Activated CD4-positive, alpha-beta T cell treated with anti-CD3 and anti-CD28 coated beads, Interleukin-2, Interleukin-4, amounts not matched to agents 100 ng/mL and 50 ng/mL, durations not matched to agents 16 hours and 8 hours (primary cell): ENCODE measurements around the gene FCMR.

ENCODE experiments used
- DNase-seq: peaks from one replicate; pipeline ENCODE4 v3.0.0-alpha.2; 2020; ENCODE audit warnings: low spot score

The FCMR gene

DNA sequence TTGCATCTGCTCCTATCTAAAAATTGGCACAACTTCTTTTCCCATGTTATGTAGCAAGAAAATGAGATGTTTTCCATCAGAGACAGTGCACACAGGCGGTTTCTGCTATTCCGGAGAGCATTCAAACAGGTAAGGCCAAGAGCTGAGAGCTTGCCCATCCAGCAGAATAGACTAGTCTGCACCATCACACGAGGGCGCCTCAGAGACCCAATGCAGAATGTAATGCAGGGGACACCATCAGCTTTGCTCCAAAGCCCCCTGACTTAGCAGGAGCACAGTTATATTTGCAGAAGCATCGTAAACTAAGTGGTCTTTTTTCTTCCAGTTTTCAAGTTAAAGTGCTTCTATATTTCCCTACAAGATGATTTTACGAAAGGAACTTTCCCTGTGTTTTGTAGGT lies 19.8 kb downstream of the FCMR start:
- no peak for DNase-seq

DNA sequence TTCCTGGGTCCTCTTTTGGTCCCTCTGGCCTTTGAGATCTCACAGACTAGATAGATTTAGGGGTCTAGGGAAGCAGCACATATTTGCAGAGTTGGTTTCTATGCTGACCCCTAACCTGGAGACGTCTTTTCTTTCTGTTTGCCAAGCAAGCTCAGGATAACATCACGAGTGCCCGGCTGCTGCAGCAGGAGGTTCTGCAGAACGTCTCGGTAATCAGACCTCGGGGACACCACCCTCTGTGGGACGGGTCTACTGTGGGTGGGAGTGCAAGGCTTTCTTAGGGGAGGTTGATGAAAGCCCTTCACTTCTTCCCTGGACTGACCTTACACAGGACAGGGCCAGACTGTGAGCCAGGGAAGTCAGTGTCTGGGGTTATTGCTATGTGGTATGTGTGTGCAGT lies 21.6 kb downstream of the FCMR start:
- DNase-seq: no peak

DNA sequence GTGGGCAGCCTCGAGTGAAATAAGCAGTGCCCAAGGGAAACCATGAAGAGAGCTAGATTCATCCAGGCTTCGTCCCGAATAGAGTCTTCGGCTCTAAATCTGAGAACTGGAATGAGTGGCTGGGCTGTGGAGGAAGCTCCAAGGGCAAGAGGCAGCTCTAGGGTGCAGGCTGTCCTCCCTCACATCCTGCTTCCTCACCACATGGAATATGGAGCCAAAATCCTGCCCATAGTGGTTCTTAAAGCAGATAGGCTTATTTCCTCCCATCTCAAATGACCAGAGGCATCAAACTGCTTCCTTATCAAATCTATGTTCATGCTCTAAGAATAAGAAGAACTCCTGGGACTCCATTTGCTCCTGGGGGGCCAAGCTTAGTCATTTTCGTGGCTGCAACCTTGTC lies 22.0 kb downstream of the FCMR start:
- no peak for DNase-seq

DNA sequence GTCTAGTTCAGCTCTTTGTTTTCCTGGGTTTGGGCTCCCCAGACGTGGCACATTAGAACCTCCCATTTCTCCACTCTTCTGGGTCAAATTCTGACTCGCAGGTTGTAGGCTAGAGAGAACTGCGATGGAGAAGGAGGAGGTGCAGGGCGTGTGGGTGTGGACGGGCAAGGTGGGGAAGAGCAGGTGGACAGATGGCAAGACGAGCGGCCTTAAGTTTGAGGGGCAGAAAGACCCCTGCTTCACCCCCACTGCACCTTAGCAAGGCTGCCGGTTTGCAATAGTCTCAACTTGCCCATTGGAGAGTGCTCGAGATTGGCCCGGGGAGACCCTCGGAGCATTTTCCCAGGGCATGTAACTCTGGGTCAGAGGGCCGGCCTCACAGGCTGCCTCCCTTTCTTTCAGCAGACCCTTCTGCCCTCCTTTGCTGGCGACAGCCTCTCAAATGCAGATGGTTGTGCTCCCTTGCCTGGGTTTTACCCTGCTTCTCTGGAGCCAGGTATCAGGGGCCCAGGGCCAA lies 22.8 kb downstream of the FCMR start:
- DNase-seq: no peak

DNA sequence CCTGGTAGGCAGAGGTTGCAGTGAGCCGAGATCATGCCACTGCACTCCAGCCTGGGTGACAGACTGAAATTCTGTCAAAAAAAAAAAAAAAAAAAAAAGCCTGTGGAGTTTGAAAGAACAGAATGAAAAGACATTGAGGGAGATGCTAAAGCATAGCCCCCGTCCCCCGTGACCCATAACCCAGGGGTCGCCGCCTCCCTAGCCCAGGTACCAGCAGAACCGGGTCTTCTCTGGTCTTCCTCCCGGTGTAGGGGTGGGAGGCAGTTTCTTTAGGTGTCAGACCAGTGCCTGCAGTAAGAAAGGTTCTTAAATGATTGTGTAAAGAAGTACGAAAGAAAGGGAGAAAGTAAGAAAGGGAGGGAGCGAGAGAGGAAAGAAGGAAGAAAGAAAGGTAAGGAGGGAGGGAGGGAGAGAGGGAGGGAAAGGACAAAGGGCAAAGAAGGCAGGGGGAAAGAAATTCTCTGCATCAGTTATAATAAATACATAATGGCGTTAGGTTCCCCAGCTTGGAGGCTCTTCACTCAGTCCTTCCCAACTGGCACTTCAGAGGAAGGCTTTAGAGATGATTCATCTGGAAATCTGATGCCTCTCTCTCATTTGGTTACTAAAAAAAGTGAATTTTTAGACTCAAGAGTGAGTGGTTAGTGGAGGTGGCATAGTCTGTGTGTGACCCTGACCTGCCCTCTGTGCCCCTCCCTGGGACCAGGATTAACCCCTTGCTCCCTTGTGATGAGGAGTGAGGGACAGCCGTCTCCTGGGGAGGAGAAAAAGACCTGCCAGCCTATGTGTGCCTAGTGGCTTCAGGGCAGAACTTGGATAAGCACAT lies 23.4 kb downstream of the FCMR start:
- DNase-seq: no peak

DNA sequence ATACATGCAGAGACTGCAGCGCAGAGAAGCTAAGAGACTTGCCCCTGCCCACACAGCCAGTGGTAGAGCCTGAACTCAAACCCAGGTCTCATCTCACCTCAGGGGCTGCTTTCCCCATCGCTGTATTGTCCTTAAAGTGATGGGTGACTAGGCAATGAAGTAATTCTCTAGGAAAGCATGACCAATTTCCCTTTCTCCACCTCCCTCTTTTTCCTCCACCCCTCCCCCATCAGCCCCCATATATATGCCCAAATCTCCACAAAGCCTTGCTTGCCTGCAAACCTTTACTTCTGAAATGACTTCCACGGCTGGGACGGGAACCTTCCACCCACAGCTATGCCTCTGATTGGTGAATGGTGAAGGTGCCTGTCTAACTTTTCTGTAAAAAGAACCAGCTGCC lies 24.6 kb downstream of the FCMR start, which contains the start of gene IL24:
Gene IL24, plus strand, starts transcription at position 269 of the 400 bp plus-strand sequence. CDS start 390 bp downstream, outside the sequence.
- DNase-seq: peak; percentile 30

DNA sequence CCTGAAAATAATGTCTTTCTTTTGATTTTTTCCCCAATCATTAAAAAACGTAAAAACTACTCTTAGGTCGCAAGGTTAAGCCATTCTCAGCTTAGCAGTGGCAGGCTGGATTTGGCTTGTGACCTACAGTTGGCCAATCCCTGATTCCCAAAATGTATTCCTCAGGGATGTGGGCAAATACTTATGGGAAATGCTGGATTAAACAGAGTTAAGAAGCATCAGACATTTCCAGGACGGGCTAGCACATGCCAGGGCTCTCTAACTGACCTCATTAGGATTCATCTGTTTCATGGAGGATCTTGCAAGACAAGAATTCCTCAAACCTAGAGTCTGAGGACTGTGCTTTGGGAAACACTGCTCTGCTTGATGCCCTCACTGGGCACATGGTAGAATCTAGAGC lies 25.5 kb downstream of the FCMR start:
- no peak for DNase-seq

DNA sequence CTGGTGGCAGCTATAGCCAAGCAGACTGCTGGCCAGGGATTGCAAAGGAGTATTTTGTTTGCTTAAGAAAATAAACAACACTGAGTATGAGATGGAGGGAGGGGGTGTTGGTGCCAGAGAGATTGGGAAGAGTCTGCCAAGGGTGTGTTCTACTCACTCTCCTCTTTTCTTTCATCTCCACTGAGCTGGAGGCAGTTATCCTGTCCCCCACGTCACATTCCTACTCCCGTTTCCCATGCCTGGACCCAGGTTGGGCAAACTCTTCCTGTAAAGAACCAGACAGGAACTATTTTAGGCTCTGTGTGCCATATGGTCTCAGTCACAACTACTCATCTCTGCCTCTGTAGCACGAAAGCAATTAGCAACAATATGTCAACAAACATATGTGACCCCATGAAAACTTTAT lies 25.9 kb downstream of the FCMR start:
- no peak for DNase-seq

DNA sequence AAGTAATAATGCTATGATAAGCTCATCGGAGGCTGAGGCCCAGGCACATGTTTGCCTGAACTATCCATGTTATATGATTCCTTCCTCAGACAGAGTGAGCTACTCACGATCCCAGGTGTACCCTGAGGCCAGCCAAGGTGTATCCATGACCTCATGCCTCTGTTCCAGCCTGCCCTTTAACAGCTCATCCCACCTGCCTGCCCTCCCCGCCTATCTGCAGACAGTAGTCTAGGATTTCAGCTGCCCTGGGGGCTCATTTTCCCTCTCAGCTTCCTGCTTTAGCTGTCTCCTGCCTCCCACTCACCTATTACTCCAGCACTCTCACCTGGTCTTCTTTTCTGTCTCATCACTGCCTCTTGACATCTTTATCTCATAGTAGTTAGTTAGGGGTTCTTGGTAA lies 26.4 kb downstream of the FCMR start:
- DNase-seq: no peak

DNA sequence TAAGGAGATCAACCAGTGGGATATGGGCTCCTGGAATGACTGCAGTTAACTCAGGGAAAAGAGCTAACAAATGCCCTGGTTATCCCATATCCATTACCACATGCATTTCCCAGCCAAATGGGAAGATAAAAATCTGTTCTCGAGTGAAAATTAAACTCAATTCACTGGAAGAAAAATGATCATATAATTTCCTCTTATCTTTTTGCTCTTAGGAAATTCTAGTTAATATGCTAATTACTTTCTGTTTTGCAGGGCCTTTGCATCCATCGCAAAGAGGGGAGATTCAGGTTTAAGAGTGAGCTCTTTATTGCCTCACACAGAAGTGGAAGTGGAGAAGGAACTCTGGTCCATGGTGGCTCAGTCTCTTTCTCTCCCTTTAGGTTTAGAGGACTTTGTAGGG lies 28.4 kb downstream of the FCMR start:
- DNase-seq: no peak

DNA sequence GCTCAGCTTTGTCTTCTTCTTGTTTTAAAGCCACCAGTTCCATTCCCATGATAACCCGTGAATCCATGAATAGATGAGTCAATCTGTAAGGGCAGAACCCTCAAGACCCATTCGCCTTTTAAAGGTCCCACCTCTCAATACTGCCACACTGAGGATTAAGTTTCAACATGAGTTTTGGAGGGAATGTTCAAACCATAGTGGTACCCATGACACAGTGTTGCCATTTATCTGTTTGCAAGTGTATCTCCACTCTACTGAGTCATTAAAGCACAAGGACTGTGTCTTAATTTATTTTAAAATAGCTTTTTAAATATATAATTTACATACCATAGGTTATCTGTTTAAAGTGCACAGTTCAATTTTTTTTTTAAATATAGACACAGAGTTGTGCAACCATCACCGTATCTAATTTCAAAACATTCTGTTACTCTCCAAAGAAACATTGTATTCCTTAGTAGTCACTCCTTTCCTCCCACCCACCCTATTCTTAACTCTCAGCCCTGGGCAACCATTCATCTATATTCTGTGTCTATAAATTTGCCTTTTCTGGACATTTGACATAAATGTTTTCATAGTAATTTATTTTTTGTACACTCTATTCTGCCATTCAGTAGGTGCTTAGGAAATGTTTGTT lies 29.3 kb downstream of the FCMR start:
- DNase-seq: no peak

DNA sequence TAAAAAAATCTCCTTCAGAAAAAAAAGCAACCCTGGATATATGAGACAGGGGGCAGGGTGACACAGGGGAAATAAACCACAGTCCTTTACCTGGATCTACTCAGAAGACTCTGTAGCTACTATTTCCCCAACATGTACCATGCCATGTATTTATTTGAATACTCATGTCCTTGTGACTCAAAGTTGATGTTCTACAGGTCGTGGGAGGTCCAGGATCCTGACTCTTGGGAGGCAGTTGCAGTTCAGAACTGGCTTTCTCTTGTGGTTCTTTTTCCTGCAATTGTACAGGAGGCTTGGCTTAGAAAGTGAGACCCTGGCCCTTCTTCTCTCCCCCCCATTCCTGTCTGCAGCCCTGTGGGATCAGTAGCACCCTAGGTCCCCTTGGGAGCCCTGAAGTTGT lies 30.3 kb downstream of the FCMR start:
- DNase-seq: no peak

DNA sequence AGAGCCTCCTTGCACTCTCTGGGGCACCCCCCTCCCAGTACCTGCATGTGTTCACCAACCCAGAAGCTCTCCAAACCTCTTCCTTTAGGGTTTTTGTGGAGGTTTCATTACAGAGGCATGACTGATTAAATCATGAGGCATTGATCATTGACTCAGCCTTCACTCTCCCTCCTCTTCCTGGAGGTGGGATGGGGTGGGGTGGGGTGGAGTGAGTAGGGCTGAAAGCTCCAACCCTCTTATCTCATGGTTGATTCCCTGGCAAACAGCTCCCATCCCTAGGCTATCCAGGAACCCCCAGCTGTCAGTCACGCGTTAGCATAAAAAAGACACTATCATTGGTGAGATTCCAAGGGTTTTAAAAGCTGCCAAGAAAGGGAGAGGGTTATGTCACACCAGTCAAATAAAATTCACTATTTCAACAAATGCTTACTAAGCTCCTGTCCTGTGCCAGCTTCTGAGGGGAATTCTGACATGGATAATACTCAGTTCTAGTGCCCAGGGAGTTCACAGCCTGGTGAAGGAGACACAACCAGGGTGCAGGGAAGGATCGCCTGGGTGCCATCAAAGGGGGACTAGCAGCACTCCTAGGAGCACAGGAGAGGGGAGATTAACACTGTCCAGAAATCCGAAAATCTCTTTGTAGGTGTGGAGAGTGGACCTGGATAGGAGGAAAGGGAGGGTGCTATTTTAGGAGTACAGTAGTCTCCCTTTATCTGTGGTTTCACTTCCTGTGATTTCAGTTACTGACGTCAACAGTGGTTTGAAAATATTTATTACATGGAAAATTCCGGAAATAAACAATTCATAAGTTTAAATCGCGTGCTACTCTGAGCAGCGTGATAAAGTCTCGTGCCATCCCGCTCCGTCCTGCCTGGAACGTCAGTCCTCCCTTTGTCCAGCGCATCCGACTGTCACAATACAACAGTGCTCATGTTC lies 31.3 kb downstream of the FCMR start:
- DNase-seq: no peak

DNA sequence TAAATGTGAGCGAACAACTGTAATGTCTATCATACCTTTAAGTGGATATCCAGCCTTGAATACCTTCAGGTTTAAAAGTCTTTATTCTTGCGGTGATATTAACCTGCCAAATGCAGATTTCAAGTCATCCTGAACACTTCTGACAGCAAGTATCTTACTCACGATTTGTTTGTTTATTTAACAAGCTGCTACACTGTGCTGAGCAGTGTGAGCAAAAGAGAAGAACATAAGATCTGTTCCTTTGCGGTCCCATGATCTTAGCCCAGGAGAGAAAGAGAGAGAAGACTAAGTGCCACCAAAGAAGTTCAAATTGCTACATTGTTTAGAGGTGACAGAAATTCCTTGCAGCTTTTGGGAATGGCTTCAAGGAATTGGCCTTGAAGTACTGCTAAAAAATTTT lies 34.0 kb downstream of the FCMR start:
- no peak for DNase-seq

DNA sequence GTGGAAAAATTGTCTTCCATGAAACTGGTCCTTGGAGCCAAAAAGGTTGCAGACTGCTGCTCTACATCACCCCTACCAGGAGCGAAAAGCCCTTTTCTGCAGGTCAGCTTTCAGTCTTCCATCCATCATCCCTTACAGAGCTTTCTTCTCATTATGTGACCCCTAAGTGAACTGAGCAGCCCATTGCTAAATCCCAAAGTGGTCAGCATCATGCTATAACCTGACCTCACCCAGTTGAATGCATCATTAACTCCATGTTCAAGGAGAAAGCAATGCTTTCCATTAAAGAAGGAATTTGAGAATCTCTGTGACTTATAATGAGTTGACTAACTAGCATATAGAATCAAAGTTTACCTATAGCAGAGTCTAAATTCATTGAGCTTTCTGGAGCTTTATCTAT lies 34.9 kb downstream of the FCMR start:
- no peak for DNase-seq

DNA sequence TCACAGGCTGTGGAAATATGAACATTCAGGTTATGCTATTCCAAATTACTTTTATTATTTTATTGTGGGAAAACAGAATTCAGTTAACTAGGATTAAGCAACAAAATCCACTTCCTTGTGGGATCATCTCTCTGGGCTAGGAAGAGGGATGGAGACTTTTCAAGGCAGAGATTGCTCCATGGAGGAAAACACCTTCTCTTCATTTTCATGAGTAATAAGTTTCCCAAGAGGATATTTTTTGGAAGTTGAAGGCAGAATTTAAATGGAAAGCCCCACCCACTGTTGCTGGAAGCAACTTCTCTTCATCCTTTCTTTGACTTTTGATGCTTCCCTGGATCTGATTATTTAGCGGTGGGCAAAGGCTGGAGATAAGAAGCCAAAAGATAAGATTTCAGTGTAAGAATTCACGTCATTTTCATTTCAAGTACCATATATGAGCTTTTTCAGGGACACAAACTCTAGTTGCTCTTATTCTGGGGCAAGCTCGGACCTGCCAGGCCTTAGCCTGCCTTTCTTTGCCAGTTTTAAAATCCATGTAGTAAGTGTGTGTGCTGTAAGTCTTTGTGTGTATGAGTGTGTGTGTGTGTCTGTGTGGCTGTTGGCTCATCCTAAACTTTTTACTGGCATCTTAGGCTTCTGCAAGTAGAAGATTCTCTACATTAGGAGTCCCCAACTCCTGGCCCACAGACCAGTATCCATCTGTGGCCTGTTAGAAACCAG lies 36.2 kb downstream of the FCMR start:
- DNase-seq: no peak

DNA sequence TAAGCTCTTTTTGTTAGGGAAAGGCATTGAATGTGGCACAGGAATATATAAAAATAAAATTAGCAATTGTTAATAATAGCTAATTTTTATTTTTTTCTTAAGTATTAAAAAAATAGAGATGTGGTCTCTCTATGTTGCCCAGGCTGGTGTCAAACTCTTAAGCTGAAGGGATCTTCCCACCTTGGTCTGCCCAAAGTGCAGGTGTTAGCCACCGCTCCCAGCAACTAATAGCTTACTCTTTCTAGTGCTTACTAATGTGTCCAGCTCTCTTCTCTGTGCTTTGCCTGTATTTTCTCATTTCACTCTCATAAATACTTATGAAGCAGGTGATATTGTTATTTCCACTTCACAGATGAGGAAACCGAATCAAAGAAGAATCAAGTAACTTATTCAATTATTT lies 37.9 kb downstream of the FCMR start:
- no peak for DNase-seq

DNA sequence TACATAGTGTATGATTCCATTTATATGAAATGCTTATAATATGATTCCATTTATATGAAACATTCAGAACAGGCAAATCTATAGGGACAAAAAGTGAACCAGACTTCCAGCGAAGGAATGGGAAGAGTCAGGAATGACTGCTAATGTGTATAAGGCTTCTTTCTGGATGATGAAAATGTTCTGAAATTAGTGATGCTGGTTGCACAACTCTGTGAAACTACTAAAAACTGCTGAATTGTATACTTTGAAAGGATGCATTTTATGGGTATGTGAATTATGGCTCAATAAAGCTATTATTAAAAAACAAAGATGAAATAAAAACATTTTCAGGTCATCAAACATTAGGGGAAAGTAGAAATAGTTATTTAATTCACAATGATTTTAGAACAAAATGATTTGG lies 38.6 kb downstream of the FCMR start:
- DNase-seq: no peak

DNA sequence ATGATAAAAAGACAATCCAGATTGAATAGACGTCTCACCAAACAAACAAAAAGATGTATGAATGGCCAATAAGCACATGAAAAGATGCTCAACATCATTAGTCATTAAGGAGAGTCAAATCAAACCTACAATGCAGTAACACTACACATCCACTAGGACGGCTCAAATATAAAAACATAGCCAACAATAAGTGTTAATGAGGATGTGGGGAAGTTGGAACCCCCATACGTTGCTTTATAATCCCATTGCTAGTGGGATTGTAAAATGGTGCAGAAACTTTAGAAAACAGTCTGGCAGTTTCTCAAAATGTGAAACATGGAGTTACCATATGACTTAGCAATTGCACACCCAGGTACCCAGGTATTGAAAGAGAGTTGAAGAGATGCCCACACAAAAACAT lies 39.2 kb downstream of the FCMR start:
- DNase-seq: no peak

DNA sequence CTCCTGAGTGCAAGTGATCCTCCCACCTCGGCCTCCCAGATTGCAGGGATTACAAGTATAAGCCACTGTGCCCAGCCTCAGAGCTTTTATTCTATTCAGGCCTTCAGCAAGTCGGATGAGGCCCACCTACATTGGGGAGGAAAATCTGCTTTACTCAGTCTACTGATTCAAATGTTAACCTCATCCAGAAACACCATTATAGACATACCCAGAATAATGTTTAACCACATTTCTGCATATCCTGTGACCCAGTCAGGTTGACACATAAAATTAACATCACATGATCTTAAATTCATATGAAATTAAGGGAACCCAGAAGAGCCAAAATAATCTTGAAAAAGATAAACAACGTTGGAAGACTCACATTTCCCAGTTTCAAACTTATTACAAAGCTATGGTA lies 41.4 kb downstream of the FCMR start:
- DNase-seq: no peak

DNA sequence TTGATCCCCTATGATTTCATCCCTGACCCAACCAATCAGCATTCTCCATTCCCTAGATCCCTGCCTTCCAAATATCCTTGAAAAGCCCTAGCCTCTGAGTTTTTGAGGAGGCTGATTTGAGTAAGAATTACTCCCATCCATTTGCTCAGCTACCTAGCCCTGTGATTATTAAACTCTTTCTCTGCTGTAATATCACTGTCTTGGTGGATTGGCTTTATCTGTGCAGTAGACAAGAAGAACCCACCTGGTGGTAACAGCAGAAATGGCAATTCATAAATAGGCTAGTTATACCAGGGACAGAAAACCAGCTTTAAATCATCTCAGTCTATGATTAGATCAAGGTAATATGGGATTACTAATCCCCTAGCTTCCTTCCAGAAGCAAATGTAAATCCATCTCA lies 43.3 kb downstream of the FCMR start:
- no peak for DNase-seq
